ENCODE data around the gene BRIP1.
"Not testable (repeated sequence)": the region's sequence is repeated elsewhere in the genome, so short reads cannot be mapped to it uniquely, and the experiment has no call there.

BRIP1 gene

DNA sequence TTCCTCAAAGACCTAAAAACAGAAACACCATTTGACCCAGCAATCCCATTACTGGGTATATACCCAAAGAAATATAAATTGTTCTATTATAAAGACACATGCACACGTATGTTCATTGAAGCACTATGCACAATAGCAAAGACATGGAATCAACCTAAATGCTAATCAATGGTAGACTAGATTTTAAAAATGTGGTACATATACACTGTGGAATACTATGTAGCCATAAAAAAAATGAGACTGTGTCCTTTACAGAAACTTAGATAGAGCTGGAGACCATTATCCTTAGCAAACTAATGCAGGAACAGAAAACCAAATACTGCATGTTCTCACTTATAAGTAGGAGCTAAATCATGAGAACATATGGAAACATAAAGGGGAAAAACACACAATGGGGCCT is 36.5 kb downstream of the BRIP1 start:
- DNase-seq, result not testable (repeated sequence)

DNA sequence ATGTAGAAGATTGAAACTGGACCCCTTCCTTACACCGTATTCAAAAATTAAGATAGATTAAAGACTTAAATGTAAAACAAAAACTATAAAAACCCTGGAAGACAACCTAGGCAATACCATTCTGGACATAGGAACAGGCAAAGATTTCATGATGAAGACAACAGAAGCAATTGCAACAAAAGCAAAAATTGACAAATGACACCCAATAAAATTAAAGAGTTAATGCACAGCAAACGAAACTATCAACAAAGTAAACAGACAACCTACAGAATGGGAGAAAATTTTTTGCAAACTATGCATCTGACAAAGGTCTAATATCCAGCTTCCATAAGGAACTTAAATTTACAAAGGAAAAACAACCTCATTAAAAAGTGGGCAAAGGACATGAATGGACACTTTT is 37.1 kb downstream of the BRIP1 start:
- DNase-seq, result not testable (repeated sequence)

DNA sequence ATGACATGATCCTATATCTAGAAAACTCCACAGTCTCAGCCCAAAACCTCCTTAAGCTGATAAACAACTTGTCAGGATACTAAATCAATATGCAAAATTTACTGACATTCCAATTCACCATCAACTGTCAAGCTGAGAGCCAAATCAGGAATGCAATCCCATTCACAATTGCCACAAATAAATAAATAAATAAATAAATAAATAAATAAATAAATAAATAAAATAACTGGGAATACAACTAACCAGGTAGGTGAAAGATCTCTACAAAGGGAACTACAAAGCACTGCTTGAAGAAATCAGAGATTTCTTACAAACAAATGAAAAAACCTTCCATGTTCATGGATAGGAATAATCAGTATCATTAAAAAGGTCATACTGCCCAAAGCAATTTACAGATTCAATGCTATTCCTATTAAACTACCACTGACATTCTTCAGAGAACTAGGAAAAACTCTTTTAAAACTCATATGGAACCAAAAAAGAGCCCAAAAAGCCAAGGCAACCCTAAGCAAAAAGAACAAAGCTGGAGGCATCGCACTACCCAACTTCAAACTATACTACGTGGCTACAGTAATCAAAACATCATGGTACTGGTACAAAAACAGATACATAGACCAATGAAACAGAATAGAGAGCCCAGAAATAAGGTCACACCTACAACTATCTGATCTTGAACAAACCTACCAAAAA is 37.7 kb downstream of the BRIP1 start:
- DNase-seq, result no peak

GRCh38 chr17:61822326-61823285 is 40.7 kb downstream of the BRIP1 start:
- no peak for DNase-seq

GRCh38 chr17:61821655-61822054 is 41.7 kb downstream of the BRIP1 start:
- DNase-seq, result no peak

DNA sequence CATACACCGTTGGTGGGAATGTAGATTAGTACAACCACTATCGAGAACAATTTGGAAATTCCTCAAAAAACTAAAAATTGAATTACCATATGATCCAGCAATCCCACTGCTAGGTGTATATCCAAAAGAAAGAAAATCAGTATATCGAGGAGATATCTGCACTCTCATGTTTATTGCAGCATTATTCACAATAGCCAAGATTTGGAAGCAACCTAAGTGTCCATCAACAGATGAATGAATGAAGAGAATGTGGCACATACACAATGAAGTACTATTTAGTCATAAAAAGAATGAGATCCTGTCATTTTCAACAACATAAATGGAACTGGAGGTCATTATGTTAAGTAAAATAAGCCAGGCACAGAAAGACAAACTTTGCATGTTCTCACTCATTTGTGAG is 44.1 kb downstream of the BRIP1 start:
- not testable (repeated sequence) for DNase-seq

DNA sequence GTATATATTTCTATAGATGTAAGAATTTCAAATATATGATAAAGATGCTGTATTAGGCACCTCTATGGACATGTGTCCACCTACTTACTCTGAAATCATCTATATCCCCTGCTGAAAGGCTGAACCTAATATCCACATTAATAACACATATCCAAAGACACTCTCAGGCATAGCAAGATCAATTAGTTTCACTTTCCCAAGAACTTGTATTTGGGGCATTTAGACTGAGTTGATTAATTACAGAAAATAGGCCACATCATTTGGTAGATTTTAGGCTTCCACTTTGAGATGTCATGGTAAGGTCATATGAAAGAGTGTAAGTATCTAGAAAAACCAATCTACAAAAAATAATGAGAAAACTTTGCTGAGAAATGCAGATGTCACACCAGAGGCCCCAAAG is 45.1 kb downstream of the BRIP1 start:
- no peak for DNase-seq

GRCh38 chr17:61817452-61817851 is 45.9 kb downstream of the BRIP1 start:
- no peak for DNase-seq

DNA sequence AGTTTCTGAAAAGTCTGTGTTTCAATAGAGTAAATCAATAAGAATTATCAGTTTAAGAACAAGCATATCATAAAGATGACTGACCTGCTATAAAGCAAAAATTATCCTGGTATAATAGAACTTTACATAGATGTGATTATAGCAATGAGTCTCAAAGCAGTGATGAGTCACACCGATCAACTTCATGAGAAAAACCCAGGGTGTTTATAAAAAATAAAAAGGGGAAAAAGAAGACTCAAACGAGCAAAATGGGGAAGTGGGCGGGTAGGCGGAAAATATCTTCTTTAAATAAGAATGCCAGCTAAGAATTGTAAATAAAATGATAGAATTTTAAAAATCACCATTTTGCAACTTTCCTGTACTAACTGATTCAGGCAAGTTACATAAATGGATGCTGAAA is 46.8 kb downstream of the BRIP1 start:
- DNase-seq, result peak; percentile 83 to 93 (median 92)

- no peak for DNase-seq
Observed at GRCh38 chr17:61815863-61816503, 47.3 kb downstream of the BRIP1 start.

DNA sequence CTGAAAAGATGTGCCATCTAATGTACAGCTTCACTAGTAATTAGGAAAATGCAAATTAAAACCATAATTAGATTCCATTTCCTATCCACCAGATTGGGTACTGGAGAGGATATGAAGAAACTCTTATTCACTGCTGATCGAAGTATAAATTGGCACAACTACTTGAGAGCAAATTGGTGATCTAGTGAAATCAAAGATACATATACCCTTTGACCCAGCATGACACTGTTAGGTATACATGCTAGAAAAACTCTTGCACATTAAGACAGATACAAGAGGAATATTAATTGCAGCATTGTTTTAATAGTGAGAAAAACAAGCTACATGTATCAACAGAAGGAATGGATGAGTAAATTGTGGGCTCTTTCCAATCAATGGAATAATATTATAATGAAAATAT is 48.8 kb downstream of the BRIP1 start:
- no peak for DNase-seq

- DNase-seq, result no peak
Observed at GRCh38 chr17:61813211-61813610, 50.1 kb downstream of the BRIP1 start.

GRCh38 chr17:61812747-61813146 is 50.6 kb downstream of the BRIP1 start:
- no peak for DNase-seq

- peak in 2 of 3 donors; percentile 3 to 40 for DNase-seq
Observed at GRCh38 chr17:61809816-61810392, 53.4 kb downstream of the BRIP1 start.

GRCh38 chr17:61808442-61808841 is 54.9 kb downstream of the BRIP1 start:
- DNase-seq, result no peak

DNA sequence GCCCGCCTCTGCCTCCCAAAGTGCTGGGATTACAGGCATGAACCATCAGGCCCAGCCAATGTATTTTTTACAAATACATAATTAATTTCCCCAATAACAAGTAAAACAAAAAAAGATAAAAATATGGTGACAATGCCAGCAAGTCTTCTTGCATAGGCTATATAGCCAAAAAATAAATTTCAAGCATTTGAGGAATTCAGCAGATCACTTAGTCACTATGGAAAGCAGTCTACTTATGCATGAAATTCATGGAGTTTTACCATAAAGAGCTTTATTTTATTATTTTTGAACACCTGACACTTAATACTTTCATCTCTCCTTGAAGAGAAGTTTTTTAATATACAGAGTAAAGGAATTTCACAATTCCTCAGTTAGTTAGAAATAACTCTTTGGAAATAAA is 56.4 kb downstream of the BRIP1 start:
- no peak for DNase-seq

DNA sequence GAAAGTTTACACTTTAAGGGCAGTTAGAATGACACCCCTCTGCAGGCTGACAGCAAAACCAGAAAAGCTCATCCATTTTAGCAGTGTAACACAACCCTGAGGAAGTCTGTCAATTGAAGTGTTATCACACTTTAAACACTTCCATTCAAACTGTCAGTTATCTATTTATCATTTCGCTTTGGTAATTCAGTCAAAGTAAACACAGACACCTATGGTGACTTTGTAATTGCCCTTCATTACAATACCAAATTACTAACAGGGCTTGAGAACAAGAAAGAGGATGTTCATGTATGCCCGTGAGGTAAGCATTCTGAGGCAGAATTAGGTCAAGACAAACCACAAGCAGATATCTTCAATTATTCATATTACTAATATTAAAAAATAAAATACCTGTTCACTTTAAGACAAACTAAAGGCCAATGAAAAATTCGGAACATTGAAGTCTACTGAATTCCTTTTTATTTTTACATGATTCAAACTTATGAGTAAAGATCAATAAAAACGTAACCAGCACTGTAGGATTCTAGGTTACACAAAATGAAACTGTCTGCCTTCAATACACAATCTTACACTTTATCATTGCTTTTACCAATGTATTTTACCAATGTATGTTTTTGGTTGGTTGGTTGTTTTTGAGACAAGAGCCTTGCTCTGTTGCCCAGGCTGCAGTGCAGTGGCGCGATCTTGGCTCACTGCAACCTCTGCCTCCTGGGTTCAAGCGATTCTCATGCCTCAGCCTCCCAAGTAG is 57.1 kb downstream of the BRIP1 start:
- no peak for DNase-seq

GRCh38 chr17:61805399-61805798 is 57.9 kb downstream of the BRIP1 start:
- DNase-seq, result no peak

- no peak for DNase-seq
Observed at GRCh38 chr17:61803796-61804195, 59.5 kb downstream of the BRIP1 start.

GRCh38 chr17:61803216-61803615 is 60.1 kb downstream of the BRIP1 start:
- DNase-seq, result no peak

GRCh38 chr17:61799812-61800484 is 63.4 kb downstream of the BRIP1 start:
- DNase-seq, result peak; percentile 4 to 27 (median 26)

- DNase-seq, result no peak
Observed at GRCh38 chr17:61797283-61797682, 66.0 kb downstream of the BRIP1 start.
